ENCODE measurements around the gene APBB2. TPM values are rescaled to one million over a fixed set of nuclear protein-coding genes. Genes with fewer than 3 reads are reported as not detected.

The APBB2 gene
- total and polyA plus RNA-seq, 7 experiments from 2014 or later: 0.42 to 1.5 (median 0.59) TPM; not detected in 2

DNA sequence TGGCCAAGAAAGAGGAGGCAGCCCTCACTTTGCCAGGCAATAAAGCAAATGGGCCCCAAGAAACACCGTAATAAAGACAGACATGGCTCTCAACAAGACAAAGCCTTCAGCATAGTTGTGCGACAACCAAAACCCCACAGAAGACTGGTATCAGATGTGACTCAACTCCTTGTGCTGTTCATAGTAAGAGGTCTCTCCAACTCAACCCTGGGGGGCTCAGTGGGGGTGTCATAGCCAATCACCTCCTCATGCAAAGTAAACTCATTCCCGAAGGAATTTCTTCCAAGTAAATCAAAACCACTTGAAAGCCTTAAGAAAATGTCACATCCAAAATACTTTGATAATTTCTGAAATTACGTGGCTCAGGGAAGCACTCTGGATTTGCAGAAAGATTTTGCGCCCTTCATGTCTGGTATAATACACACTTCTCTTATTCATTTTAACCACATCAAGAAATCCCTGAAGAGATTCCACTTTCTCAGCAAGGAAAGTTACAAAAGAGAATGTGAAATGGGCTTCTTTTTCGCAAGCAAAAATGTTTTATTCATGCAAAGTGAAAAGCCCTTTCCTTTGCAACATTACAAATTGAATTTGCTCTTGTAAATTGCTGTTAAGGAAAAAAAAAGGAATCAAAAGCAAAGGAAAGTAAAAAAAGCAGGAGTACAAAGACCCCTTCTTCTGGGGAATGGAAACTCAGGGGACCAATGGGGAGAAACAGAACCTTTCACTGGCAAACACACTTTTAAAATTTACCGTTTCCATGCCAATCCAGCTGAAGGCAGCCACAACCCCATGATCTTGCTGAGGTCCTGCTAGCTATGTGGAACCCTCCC, 327.2 kb downstream of the APBB2 start:
- no peaks in the 10 kb centered on the region for H3K4me1 ChIP-seq (ENCODE audit: control insufficient read depth in 2 of 2, insufficient read depth in 2 of 2, low read length in 2 of 2)
- Mint-ChIP-seq H3K9me3 (peaks cover 0 to 2% (median 0%) of the 10 kb centered on the region in 11 donors), H3K27me3 (peaks cover 5 to 16% (median 7%) of the 10 kb centered on the region in 5 donors), H3K36me3 (peaks cover 0 to 3% (median 0%) of the 10 kb centered on the region in 5 donors), H3K4me1 (peaks cover 0 to 11% (median 0%) of the 10 kb centered on the region in 7 donors), H3K27ac (no peak overlapping the region), H3K4me3 (no peak overlapping the region)
- no peak overlapping the region for H3K27ac ChIP-seq (ENCODE audit: low read depth, low read length)
- no peaks in the 10 kb centered on the region for H3K27me3 ChIP-seq (ENCODE audit: control insufficient read depth in 2 of 2, insufficient read depth in 2 of 2, low read length in 2 of 2)
- ATAC-seq: no peak
- POLR2A ChIA-PET: no interaction called here
- no peak overlapping the region for H3K4me3 ChIP-seq (ENCODE audit: low read length)
- DNase-seq: no peak
- no peaks in the 10 kb centered on the region for H3K36me3 ChIP-seq (ENCODE audit: control insufficient read depth in 2 of 3, insufficient read depth in 3 of 3, low read length in 3 of 3)
- H3K9me3 ChIP-seq (ENCODE audit: control insufficient read depth in 2 of 3, low read length in 3 of 3): no peaks in the 10 kb centered on the region
- intact Hi-C loops (cut with micrococcal nuclease): no loop called here
- CTCF ChIA-PET: no interaction called here

- no peak overlapping the region for H3K27ac Mint-ChIP-seq
- Histone ChIP-seq H3K36me3 (ENCODE audit: control insufficient read depth in 2 of 3, insufficient read depth in 3 of 3, low read length in 3 of 3) (no peaks in the 10 kb centered on the region), H3K27me3 (ENCODE audit: control insufficient read depth in 2 of 2, insufficient read depth in 2 of 2, low read length in 2 of 2) (no peaks in the 10 kb centered on the region), H3K4me3 (ENCODE audit: low read length) (no peak overlapping the region), H3K4me1 (ENCODE audit: control insufficient read depth in 2 of 2, insufficient read depth in 2 of 2, low read length in 2 of 2) (no peaks in the 10 kb centered on the region), H3K9me3 (ENCODE audit: control insufficient read depth in 2 of 3, low read length in 3 of 3) (no peaks in the 10 kb centered on the region), H3K27ac (ENCODE audit: low read depth, low read length) (no peak overlapping the region)
- no peak for DNase-seq
- no peak overlapping the region for H3K4me3 Mint-ChIP-seq
- H3K4me1 Mint-ChIP-seq: peaks cover 0 to 2% (median 0%) of the 10 kb centered on the region in 7 donors
- peaks cover 0 to 3% (median 0%) of the 10 kb centered on the region in 11 donors for H3K9me3 Mint-ChIP-seq
- ChIA-PET CTCF (no interaction called here), POLR2A (no interaction called here)
- ATAC-seq: no peak
- H3K27me3 Mint-ChIP-seq: peaks cover 25 to 40% (median 30%) of the 10 kb centered on the region in 5 donors
- intact Hi-C loops (cut with micrococcal nuclease): no loop called here
- peaks cover 0 to 5% (median 0%) of the 10 kb centered on the region in 5 donors for H3K36me3 Mint-ChIP-seq
These were observed 332.5 kb downstream of the APBB2 start for GRCh38 chr4:40881851-40882250.

- Histone ChIP-seq H3K4me1 (ENCODE audit: control insufficient read depth in 2 of 2, insufficient read depth in 2 of 2, low read length in 2 of 2) (no peaks in the 10 kb centered on the region), H3K36me3 (ENCODE audit: control insufficient read depth in 2 of 3, insufficient read depth in 3 of 3, low read length in 3 of 3) (no peaks in the 10 kb centered on the region), H3K27ac (ENCODE audit: low read depth, low read length) (no peak overlapping the region), H3K9me3 (ENCODE audit: control insufficient read depth in 2 of 3, low read length in 3 of 3) (no peaks in the 10 kb centered on the region), H3K4me3 (ENCODE audit: low read length) (no peak overlapping the region), H3K27me3 (ENCODE audit: control insufficient read depth in 2 of 2, insufficient read depth in 2 of 2, low read length in 2 of 2) (no peaks in the 10 kb centered on the region)
- peaks cover 25 to 40% (median 30%) of the 10 kb centered on the region in 5 donors for H3K27me3 Mint-ChIP-seq
- no peak overlapping the region for H3K27ac Mint-ChIP-seq
- ChIA-PET POLR2A (no interaction called here), CTCF (no interaction called here)
- H3K4me1 Mint-ChIP-seq: peaks cover 0 to 5% (median 0%) of the 10 kb centered on the region in 7 donors
- intact Hi-C loops (cut with micrococcal nuclease): no loop called here
- peaks cover 0 to 5% (median 0%) of the 10 kb centered on the region in 5 donors for H3K36me3 Mint-ChIP-seq
- H3K9me3 Mint-ChIP-seq: peaks cover 0 to 3% (median 0%) of the 10 kb centered on the region in 11 donors
- no peak overlapping the region for H3K4me3 Mint-ChIP-seq
- DNase-seq (no peak), ATAC-seq (no peak)
These were observed 333.2 kb downstream of the APBB2 start for GRCh38 chr4:40881096-40881495.

DNA sequence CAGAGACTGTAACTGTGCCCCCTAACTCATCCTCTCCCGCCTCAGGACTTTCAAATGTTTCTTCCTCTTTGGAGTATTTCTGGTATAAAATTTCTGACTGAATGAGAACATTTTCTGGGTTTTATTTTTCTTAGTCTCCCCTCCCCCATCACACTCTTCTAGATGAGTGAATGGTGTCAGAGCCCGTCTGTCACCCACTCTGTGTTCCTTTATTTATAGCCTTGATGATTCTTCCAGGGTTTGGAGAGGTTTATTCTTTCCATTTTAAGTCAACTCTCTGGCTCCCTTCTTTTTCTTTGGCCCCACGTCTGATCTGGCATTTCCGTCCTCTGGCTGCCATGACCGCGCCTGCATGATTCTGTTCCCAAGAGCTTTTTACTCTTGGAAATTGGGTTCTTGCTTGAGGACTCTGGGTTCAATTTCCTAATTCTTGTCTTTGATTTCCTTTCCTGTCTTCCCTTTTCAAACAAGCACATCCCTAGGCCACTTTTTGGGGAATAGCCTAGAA, 335.7 kb downstream of the APBB2 start:
- ATAC-seq (no peak), DNase-seq (no peak)
- H3K9me3 ChIP-seq (ENCODE audit: control insufficient read depth in 2 of 3, low read length in 3 of 3): no peaks in the 10 kb centered on the region
- Mint-ChIP-seq H3K27ac (peak overlapping the region in 1 of 9 donors; percentile 5), H3K27me3 (peaks cover 24 to 38% (median 28%) of the 10 kb centered on the region in 5 donors), H3K4me3 (no peak overlapping the region), H3K4me1 (peaks cover 0 to 7% (median 0%) of the 10 kb centered on the region in 7 donors), H3K9me3 (peaks cover 0 to 3% (median 0%) of the 10 kb centered on the region in 11 donors), H3K36me3 (peaks cover 0 to 5% (median 0%) of the 10 kb centered on the region in 5 donors)
- ChIA-PET CTCF (no interaction called here), POLR2A (no interaction called here)
- intact Hi-C loops (cut with micrococcal nuclease): no loop called here
- no peaks in the 10 kb centered on the region for H3K4me1 ChIP-seq (ENCODE audit: control insufficient read depth in 2 of 2, insufficient read depth in 2 of 2, low read length in 2 of 2)
- H3K4me3 ChIP-seq (ENCODE audit: low read length): no peak overlapping the region
- H3K27ac ChIP-seq (ENCODE audit: low read depth, low read length): no peak overlapping the region
- no peaks in the 10 kb centered on the region for H3K36me3 ChIP-seq (ENCODE audit: control insufficient read depth in 2 of 3, insufficient read depth in 3 of 3, low read length in 3 of 3)
- no peaks in the 10 kb centered on the region for H3K27me3 ChIP-seq (ENCODE audit: control insufficient read depth in 2 of 2, insufficient read depth in 2 of 2, low read length in 2 of 2)

GRCh38 chr4:40877081-40877480, 337.3 kb downstream of the APBB2 start:
- Histone ChIP-seq H3K27me3 (ENCODE audit: control insufficient read depth in 2 of 2, insufficient read depth in 2 of 2, low read length in 2 of 2) (no peaks in the 10 kb centered on the region), H3K4me3 (ENCODE audit: low read length) (no peak overlapping the region), H3K27ac (ENCODE audit: low read depth, low read length) (no peak overlapping the region), H3K36me3 (ENCODE audit: control insufficient read depth in 2 of 3, insufficient read depth in 3 of 3, low read length in 3 of 3) (no peaks in the 10 kb centered on the region), H3K4me1 (ENCODE audit: control insufficient read depth in 2 of 2, insufficient read depth in 2 of 2, low read length in 2 of 2) (no peaks in the 10 kb centered on the region), H3K9me3 (ENCODE audit: control insufficient read depth in 2 of 3, low read length in 3 of 3) (no peaks in the 10 kb centered on the region)
- CTCF ChIA-PET: no interaction called here
- ATAC-seq (no peak), DNase-seq (no peak)
- peaks cover 0 to 7% (median 0%) of the 10 kb centered on the region in 7 donors for H3K4me1 Mint-ChIP-seq
- H3K4me3 Mint-ChIP-seq: no peak overlapping the region
- H3K27ac Mint-ChIP-seq: no peak overlapping the region
- H3K9me3 Mint-ChIP-seq: peaks cover 0 to 3% (median 0%) of the 10 kb centered on the region in 11 donors
- POLR2A ChIA-PET: no interaction called here
- peaks cover 0 to 5% (median 0%) of the 10 kb centered on the region in 5 donors for H3K36me3 Mint-ChIP-seq
- peaks cover 19 to 32% (median 23%) of the 10 kb centered on the region in 5 donors for H3K27me3 Mint-ChIP-seq
- intact Hi-C loops (cut with micrococcal nuclease): no loop called here

DNA sequence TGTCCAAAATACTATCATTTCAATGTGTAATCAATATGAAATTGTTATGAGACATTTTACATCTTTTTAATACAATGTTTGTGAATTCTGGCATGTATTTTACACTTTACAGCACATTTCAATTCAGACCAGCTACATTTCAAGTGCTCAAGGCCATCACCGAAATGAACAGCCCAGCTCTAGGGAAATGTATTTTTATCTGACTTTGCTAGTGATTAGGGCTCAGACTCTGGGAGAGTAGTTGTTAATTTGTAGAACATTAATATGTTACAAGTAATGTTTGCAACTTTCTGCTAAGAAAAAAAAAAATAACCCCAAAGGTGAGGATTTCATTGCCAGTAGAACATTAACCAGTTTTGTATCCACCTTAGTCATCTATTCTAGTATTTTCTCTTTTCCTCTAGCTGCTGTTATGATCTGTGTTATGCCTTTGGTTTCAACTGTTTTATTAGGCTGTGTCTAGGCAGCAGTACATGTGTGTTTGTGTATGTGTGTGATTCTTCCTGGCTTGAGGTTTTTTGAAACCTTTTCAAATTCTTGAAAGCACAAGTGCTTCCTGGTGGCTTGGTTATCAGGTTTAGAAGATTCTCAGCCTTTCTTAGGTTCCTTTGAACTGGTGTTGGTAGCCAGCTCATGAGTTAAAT, 338.7 kb downstream of the APBB2 start:
- no peaks in the 10 kb centered on the region for H3K36me3 ChIP-seq (ENCODE audit: control insufficient read depth in 2 of 3, insufficient read depth in 3 of 3, low read length in 3 of 3)
- Mint-ChIP-seq H3K9me3 (peaks cover 0 to 3% (median 0%) of the 10 kb centered on the region in 11 donors), H3K27me3 (peaks cover 12 to 21% (median 17%) of the 10 kb centered on the region in 5 donors), H3K4me1 (peaks cover 0 to 7% (median 0%) of the 10 kb centered on the region in 7 donors), H3K4me3 (no peak overlapping the region), H3K27ac (peak overlapping the region in 2 of 9 donors; percentile 29 to 45), H3K36me3 (peaks cover 0 to 5% (median 0%) of the 10 kb centered on the region in 5 donors)
- ChIA-PET POLR2A (no interaction called here), CTCF (interaction anchor here (1.6 kb wide), 1 partner anchor 21 kb away, joined by 4 read pairs; no protein-coding TSS in a partner anchor)
- no peak for ATAC-seq
- H3K27me3 ChIP-seq (ENCODE audit: control insufficient read depth in 2 of 2, insufficient read depth in 2 of 2, low read length in 2 of 2): no peaks in the 10 kb centered on the region
- no peak overlapping the region for H3K27ac ChIP-seq (ENCODE audit: low read depth, low read length)
- intact Hi-C loops (cut with micrococcal nuclease): no loop called here
- H3K4me3 ChIP-seq (ENCODE audit: low read length): no peak overlapping the region
- no peaks in the 10 kb centered on the region for H3K9me3 ChIP-seq (ENCODE audit: control insufficient read depth in 2 of 3, low read length in 3 of 3)
- no peaks in the 10 kb centered on the region for H3K4me1 ChIP-seq (ENCODE audit: control insufficient read depth in 2 of 2, insufficient read depth in 2 of 2, low read length in 2 of 2)
- no peak for DNase-seq

Measured in naive thymus-derived CD4-positive, alpha-beta T cell (primary cell).